Mucosa of rectum (tissue), 2 donors: Measurements from ENCODE around the gene SLC18B1.

Experiments used
- H3K27ac ChIP-seq, 2 donors: one replicate each; pipeline ENCODE4 v1.7.0; 2013; ENCODE audit warnings: inconsistent platforms in 2 of 2, low read depth in 2 of 2, low read length in 2 of 2
- H3K27me3 ChIP-seq, 2 donors: one replicate each; pipeline ENCODE4 v1.7.0; 2013; ENCODE audit warnings: low read length in 2 of 2; ENCODE audit not compliant: control insufficient read depth in 2 of 2, insufficient read depth in 2 of 2
- H3K36me3 ChIP-seq, 2 donors: one replicate each; pipeline ENCODE4 v1.7.0; 2013; ENCODE audit warnings: low read length in 2 of 2; ENCODE audit not compliant: control insufficient read depth in 2 of 2, insufficient read depth in 2 of 2
- H3K4me1 ChIP-seq, 2 donors: one replicate each; pipeline ENCODE4 v1.7.0; 2013; ENCODE audit warnings: low read length in 2 of 2, mild to moderate bottlenecking in 1 of 2; ENCODE audit not compliant: control insufficient read depth in 2 of 2, insufficient read depth in 2 of 2
- H3K4me3 ChIP-seq, 2 donors: one replicate each; pipeline ENCODE4 v1.7.0; 2013; ENCODE audit warnings: low read length in 2 of 2
- H3K9ac ChIP-seq, 2 donors: one replicate each; pipeline ENCODE4 v1.7.0; 2013; ENCODE audit warnings: low read length in 2 of 2, low read depth in 1 of 2, mild to moderate bottlenecking in 1 of 2
- H3K9me3 ChIP-seq, 2 donors: one replicate each; pipeline ENCODE4 v1.7.0; 2013; ENCODE audit warnings: low read length in 2 of 2; ENCODE audit not compliant: control insufficient read depth in 2 of 2
- donor health status: healthy.
- donor health status: Normal muscosa, but diverticular disease.

The SLC18B1 gene

GRCh38 chr6:132728616-132729015 is 69.8 kb downstream of the SLC18B1 start:
- no peak overlapping the region for H3K4me3 ChIP-seq
- H3K4me1 ChIP-seq = no peaks in the 10 kb centered on the region
- no peak overlapping the region for H3K27ac ChIP-seq
- no peaks in the 10 kb centered on the region for H3K9me3 ChIP-seq
- H3K9ac ChIP-seq = no peak overlapping the region
- H3K36me3 ChIP-seq = no peaks in the 10 kb centered on the region
- no peaks in the 10 kb centered on the region for H3K27me3 ChIP-seq

GRCh38 chr6:132726608-132726975 is 71.8 kb downstream of the SLC18B1 start:
- no peaks in the 10 kb centered on the region for H3K9me3 ChIP-seq

GRCh38 chr6:132725947-132726607 is 72.4 kb downstream of the SLC18B1 start:
- no peak overlapping the region for H3K4me3 ChIP-seq
- no peaks in the 10 kb centered on the region for H3K9me3 ChIP-seq
- no peak overlapping the region for H3K27ac ChIP-seq

More at GRCh38 chr6:132726608-132726975, 71.8 kb downstream of the SLC18B1 start:
- Histone ChIP-seq H3K4me1 (no peaks in the 10 kb centered on the region), H3K4me3 (no peak overlapping the region), H3K9ac (no peak overlapping the region), H3K27ac (no peak overlapping the region), H3K27me3 (no peaks in the 10 kb centered on the region), H3K36me3 (no peaks in the 10 kb centered on the region)

GRCh38 chr6:132725471-132725870 is 73.0 kb downstream of the SLC18B1 start:
- Histone ChIP-seq H3K9me3 (no peaks in the 10 kb centered on the region), H3K9ac (no peak overlapping the region), H3K27me3 (no peaks in the 10 kb centered on the region), H3K36me3 (no peaks in the 10 kb centered on the region), H3K27ac (no peak overlapping the region), H3K4me1 (no peaks in the 10 kb centered on the region), H3K4me3 (no peak overlapping the region)

More at GRCh38 chr6:132725947-132726607, 72.4 kb downstream of the SLC18B1 start:
- Histone ChIP-seq H3K36me3 (no peaks in the 10 kb centered on the region), H3K4me1 (no peaks in the 10 kb centered on the region), H3K9ac (no peak overlapping the region), H3K27me3 (no peaks in the 10 kb centered on the region)

- Histone ChIP-seq H3K4me1 (no peaks in the 10 kb centered on the region), H3K36me3 (no peaks in the 10 kb centered on the region), H3K27me3 (no peaks in the 10 kb centered on the region), H3K9ac (no peak overlapping the region), H3K4me3 (no peak overlapping the region), H3K27ac (no peak overlapping the region), H3K9me3 (no peaks in the 10 kb centered on the region)
Measured at GRCh38 chr6:132719736-132720448, 78.5 kb downstream of the SLC18B1 start.
